Activated naive CD8-positive, alpha-beta T cell treated with anti-CD3 and anti-CD28 coated beads for 36 hours (primary cell): ENCODE data around the gene SRSF7. TPM values are rescaled to one million over a fixed set of nuclear protein-coding genes. Genes with fewer than 3 reads are reported as not detected.
"Not testable (repeated sequence)": the region's sequence is repeated elsewhere in the genome, so short reads cannot be mapped to it uniquely, and the experiment has no call there.

Experiments used
- DNase-seq: peaks from one replicate; pipeline ENCODE4 v3.0.0; 2021
- H3K27ac Mint-ChIP-seq: one replicate; pipeline ENCODE4 v1.8.0; 2022; ENCODE audit warnings: mild to moderate bottlenecking, moderate library complexity, mixed read lengths
- H3K27me3 Mint-ChIP-seq: one replicate; pipeline ENCODE4 v1.8.0; 2022; ENCODE audit warnings: mild to moderate bottlenecking, mixed read lengths
- H3K36me3 Mint-ChIP-seq: one replicate; pipeline ENCODE4 v1.8.0; 2021; ENCODE audit warnings: mild to moderate bottlenecking, mixed read lengths
- H3K4me1 Mint-ChIP-seq: one replicate; pipeline ENCODE4 v1.8.0; 2021; ENCODE audit warnings: mixed read lengths
- H3K4me3 Mint-ChIP-seq: one replicate; pipeline ENCODE4 v1.8.0; 2022; ENCODE audit warnings: mild to moderate bottlenecking, moderate library complexity, mixed read lengths
- H3K9me3 Mint-ChIP-seq: one replicate; pipeline ENCODE4 v1.8.0; 2022; ENCODE audit warnings: mixed read lengths
- total RNA-seq, 2 experiments: library from RNA; stranded (reverse); gene quantifications; one replicate each; pipeline ENCODE4 v1.2.3, GENCODE V29; 2021

Gene SRSF7
- total RNA-seq, 2 experiments from 2014 or later = 381 to 392 TPM

- peaks cover 5% of the 10 kb centered on the region for H3K4me1 Mint-ChIP-seq
- H3K36me3 Mint-ChIP-seq = peaks cover 5% of the 10 kb centered on the region
- no peak overlapping the region for H3K4me3 Mint-ChIP-seq
- no peaks in the 10 kb centered on the region for H3K9me3 Mint-ChIP-seq
- no peak for DNase-seq
- H3K27me3 Mint-ChIP-seq = peaks cover 18% of the 10 kb centered on the region
- no peak overlapping the region for H3K27ac Mint-ChIP-seq
These were observed 24.1 kb upstream of the SRSF7 start for GRCh38 chr2:38775097-38775920.

GRCh38 chr2:38771632-38772031 lies 20.5 kb upstream of the SRSF7 start:
- Mint-ChIP-seq H3K4me1 (no peaks in the 10 kb centered on the region), H3K4me3 (no peak overlapping the region), H3K36me3 (no peaks in the 10 kb centered on the region), H3K27me3 (peaks cover 15% of the 10 kb centered on the region), H3K27ac (no peak overlapping the region), H3K9me3 (no peaks in the 10 kb centered on the region)
- no peak for DNase-seq

GRCh38 chr2:38765551-38765950 lies 14.4 kb upstream of the SRSF7 start:
- H3K36me3 Mint-ChIP-seq = no peaks in the 10 kb centered on the region
- no peaks in the 10 kb centered on the region for H3K27me3 Mint-ChIP-seq
- no peaks in the 10 kb centered on the region for H3K9me3 Mint-ChIP-seq
- no peak overlapping the region for H3K4me3 Mint-ChIP-seq
- DNase-seq = no peak
- H3K27ac Mint-ChIP-seq = no peak overlapping the region
- H3K4me1 Mint-ChIP-seq = no peaks in the 10 kb centered on the region

DNA sequence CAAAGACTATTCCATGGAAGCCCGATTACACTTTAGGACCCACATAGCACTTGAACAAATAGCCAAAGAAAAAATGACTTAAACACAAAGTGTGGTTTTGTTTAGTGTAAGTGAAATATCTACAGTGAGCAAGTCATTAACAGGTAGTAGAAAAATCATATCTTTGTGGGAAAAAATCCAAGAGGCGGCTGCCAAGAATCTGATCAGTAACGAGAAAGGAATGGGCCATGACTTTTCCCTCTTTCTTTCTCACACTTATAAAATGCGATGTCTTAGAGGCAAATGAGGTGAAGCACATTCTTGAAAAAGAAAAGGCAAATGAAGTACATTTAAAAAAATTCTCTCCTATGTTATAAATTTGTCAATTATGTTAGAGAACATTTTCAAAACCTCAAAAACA lies 14.0 kb upstream of the SRSF7 start:
- H3K27ac Mint-ChIP-seq = no peak overlapping the region
- no peaks in the 10 kb centered on the region for H3K9me3 Mint-ChIP-seq
- no peaks in the 10 kb centered on the region for H3K4me1 Mint-ChIP-seq
- H3K27me3 Mint-ChIP-seq = no peaks in the 10 kb centered on the region
- H3K4me3 Mint-ChIP-seq = no peak overlapping the region
- DNase-seq = no peak
- H3K36me3 Mint-ChIP-seq = no peaks in the 10 kb centered on the region

DNA sequence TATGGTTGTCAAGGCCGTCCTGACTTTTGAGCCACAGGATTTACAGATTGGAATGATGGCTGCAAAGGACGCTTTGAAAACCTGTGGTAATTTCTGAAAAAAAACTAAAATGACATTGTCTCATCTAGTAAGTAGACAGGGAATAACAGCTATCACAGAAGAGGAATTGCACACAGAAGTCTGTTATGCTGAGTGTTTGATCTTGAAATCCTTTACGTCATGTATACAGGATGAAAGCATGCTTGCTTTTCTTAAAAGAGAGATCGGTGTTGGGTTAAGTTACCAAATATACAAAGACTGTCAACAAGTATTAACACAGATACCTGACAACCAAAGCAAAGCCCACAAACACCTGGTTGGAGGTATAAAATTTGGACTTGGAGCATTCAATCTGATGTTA lies 12.6 kb upstream of the SRSF7 start:
- Mint-ChIP-seq H3K9me3 (no peaks in the 10 kb centered on the region), H3K27ac (no peak overlapping the region), H3K4me1 (no peaks in the 10 kb centered on the region), H3K36me3 (no peaks in the 10 kb centered on the region), H3K4me3 (no peak overlapping the region), H3K27me3 (no peaks in the 10 kb centered on the region)
- DNase-seq = no peak

DNA sequence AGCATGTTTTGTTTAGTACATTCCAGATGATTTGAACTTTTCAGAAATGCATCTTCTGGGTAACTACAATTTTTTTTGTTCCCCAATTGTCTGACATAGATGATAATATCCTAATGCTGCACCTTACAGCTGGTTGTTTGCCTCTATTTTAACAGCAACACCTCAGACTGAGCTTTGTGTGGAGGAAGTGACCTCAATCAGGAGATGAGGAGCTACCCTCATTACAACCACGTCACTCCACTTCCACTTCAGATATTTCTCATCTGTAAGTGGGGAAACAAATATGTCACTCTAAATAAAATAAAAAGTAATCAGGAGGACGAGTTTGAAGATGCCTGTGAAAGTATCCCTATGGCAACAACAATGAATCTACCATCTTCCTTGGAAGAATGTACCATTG lies 12.1 kb upstream of the SRSF7 start:
- Mint-ChIP-seq H3K27ac (no peak overlapping the region), H3K9me3 (no peaks in the 10 kb centered on the region), H3K4me3 (no peak overlapping the region), H3K27me3 (no peaks in the 10 kb centered on the region), H3K36me3 (no peaks in the 10 kb centered on the region), H3K4me1 (no peaks in the 10 kb centered on the region)
- no peak for DNase-seq

DNA sequence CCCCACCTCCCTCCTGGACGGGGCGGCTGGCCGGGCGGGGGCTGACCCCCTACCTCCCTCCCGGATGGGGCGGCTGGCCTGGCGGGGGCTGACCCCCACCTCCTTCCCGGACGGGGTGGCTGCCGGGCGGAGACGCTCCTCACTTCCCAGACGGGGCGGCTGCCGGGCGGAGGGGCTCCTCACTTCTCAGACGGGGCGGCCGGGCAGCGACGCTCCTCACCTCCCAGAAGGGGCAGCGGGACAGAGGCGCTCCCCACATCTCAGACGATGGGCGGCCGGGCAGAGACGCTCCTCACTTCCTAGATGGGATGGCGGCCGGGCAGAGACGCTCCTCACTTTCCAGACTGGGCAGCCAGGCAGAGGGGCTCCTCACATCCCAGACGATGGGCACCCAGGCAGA lies 4.7 kb upstream of the SRSF7 start:
- H3K4me3 Mint-ChIP-seq, H3K27me3 Mint-ChIP-seq, H3K36me3 Mint-ChIP-seq, DNase-seq, H3K27ac Mint-ChIP-seq, H3K9me3 Mint-ChIP-seq: not testable (repeated sequence)
- peaks cover 16% of the 10 kb centered on the region for H3K4me1 Mint-ChIP-seq

GRCh38 chr2:38754506-38754905 lies 3.3 kb upstream of the SRSF7 start:
- H3K4me3 Mint-ChIP-seq = peak overlapping the region; percentile 68
- H3K9me3 Mint-ChIP-seq = peaks cover 3% of the 10 kb centered on the region
- H3K27me3 Mint-ChIP-seq = peaks cover 11% of the 10 kb centered on the region
- H3K4me1 Mint-ChIP-seq = peaks cover 19% of the 10 kb centered on the region
- no peak for DNase-seq
- H3K27ac Mint-ChIP-seq = peak overlapping the region; percentile 70
- H3K36me3 Mint-ChIP-seq = peaks cover 17% of the 10 kb centered on the region

- Mint-ChIP-seq H3K36me3 (peaks cover 21% of the 10 kb centered on the region), H3K4me3 (peak overlapping the region; percentile 67), H3K4me1 (peaks cover 19% of the 10 kb centered on the region), H3K9me3 (peaks cover 3% of the 10 kb centered on the region), H3K27ac (peak overlapping the region; percentile 78), H3K27me3 (peaks cover 11% of the 10 kb centered on the region)
- DNase-seq = no peak
These were observed 2.9 kb upstream of the SRSF7 start for GRCh38 chr2:38754049-38754448.

DNA sequence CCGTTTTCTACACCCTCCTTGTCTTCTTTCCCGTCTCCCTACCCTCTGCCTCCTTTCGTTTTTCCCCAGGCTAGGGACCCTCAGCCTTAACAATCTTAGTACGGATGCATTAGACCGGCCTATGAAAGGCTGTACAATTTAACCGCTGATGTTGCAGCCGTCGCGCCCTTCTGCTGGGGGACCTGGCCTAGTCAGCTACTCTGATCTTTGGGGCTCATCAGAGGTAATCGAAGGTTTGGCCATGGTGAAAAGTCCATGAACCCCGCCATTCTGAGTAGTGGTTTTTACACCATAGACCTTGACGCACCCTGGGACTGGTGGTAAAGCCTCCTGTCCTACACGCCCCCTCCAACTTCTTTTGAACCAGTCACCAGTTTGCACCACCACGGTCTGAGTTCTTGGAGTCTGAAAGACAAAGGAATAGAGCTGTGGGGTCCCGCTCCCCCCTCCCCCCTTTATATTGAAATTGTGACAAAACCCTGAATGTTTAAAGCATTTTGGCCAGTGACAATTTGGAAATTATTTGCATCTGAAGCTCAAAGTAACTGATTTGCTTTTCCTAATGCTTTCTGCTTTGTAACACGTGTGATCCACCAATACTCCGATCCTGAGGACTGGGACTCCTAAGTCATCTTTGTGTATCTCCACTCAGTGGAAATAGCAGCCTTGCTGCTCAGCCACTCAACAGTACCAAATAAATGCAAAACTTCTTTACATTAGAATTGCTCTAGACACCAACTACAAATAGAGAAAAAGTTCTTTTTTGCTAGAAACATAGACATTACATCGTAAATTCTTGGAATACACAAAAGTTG lies 642 bp upstream of the SRSF7 start:
- DNase-seq = no peak

DNA sequence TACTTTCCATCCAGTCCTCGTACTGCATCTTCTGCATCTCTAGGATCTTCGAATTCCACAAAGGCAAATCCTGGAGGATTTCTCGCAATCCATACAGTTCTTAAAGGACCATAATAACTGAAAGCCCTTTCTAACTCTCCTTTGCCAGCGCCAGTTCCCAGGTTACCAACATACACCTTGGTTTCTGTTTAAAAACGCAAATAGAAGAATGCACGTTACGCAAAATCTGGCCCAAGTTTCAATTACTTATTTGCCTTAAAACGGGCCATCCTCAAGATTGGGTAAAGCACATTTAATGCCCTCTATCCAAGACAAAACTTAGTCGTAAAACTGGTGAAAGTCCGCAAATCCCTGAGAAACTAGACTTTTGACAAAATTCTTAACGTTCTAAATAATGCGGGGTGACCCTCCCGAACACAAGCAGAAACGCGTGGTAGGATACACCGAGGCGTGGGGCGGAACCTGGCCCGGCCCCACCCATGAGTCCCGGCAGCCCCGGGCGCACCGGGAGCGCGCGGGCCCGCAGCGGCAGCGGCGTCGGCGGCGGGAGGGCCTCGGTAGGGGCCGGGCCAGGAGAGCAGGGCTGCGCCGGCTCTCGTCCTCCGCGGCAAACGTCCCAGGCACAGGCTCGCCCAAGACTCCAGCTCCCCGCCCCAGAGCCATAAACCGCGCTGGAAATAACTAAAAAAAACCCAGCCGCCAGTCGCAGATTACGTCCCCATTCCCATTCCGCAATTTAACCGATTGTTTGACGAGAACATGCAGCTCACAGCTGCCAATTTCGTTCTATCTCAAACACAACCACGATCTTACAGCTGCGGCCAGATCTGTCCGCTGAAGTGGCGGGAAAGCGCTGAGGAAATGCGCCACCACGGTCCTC lies 910 bp downstream of the SRSF7 start:
- H3K4me3 Mint-ChIP-seq = peak overlapping the region; percentile 99
- peaks cover 54% of the 10 kb centered on the region for H3K4me1 Mint-ChIP-seq
- peaks cover 11% of the 10 kb centered on the region for H3K27me3 Mint-ChIP-seq
- H3K36me3 Mint-ChIP-seq = peaks cover 59% of the 10 kb centered on the region
- DNase-seq = peak; percentile 53
- H3K9me3 Mint-ChIP-seq = peaks cover 3% of the 10 kb centered on the region
- H3K27ac Mint-ChIP-seq = peak overlapping the region; percentile 100

More for the DNA sequence above, 642 bp upstream of the SRSF7 start:
- Mint-ChIP-seq H3K36me3 (peaks cover 43% of the 10 kb centered on the region), H3K4me1 (peaks cover 39% of the 10 kb centered on the region), H3K4me3 (peak overlapping the region; percentile 99), H3K27me3 (peaks cover 11% of the 10 kb centered on the region), H3K9me3 (peaks cover 3% of the 10 kb centered on the region), H3K27ac (peak overlapping the region; percentile 100)

GRCh38 chr2:38748943-38749804 lies 2.0 kb downstream of the SRSF7 start:
- Mint-ChIP-seq H3K36me3 (peaks cover 67% of the 10 kb centered on the region), H3K4me3 (peak overlapping the region; percentile 99), H3K27me3 (peaks cover 11% of the 10 kb centered on the region), H3K9me3 (peaks cover 3% of the 10 kb centered on the region), H3K4me1 (peaks cover 65% of the 10 kb centered on the region), H3K27ac (peak overlapping the region; percentile 100)
- DNase-seq = no peak

- peak overlapping the region; percentile 99 for H3K4me3 Mint-ChIP-seq
- H3K36me3 Mint-ChIP-seq = peaks cover 74% of the 10 kb centered on the region
- H3K27ac Mint-ChIP-seq = peak overlapping the region; percentile 87
- H3K9me3 Mint-ChIP-seq = peaks cover 3% of the 10 kb centered on the region
- no peak for DNase-seq
- peaks cover 68% of the 10 kb centered on the region for H3K4me1 Mint-ChIP-seq
- H3K27me3 Mint-ChIP-seq = peaks cover 11% of the 10 kb centered on the region
These were observed 2.8 kb downstream of the SRSF7 start for GRCh38 chr2:38748391-38748790.

DNA sequence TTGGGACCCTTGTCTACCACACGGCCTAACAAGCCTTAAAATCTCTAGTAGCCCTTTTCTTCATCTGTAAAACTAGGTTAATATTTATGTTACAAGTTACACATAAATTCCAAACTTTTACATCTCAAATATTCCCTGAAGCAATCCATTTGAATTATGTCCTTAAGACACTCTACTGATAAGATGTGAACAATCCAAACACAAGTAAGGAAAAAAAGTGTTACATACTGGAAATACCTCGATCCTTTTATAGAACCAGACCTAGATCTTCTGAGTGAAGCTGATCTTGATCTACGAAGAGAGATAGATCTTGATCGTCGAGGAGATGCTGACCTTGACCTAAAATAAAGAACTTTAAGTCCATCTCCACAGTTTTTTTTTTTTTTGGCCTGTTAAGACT lies 3.3 kb downstream of the SRSF7 start:
- DNase-seq = no peak
- H3K36me3 Mint-ChIP-seq = peaks cover 76% of the 10 kb centered on the region
- peak overlapping the region; percentile 99 for H3K4me3 Mint-ChIP-seq
- H3K4me1 Mint-ChIP-seq = peaks cover 70% of the 10 kb centered on the region
- peaks cover 11% of the 10 kb centered on the region for H3K27me3 Mint-ChIP-seq
- H3K9me3 Mint-ChIP-seq = peaks cover 3% of the 10 kb centered on the region
- peak overlapping the region; percentile 87 for H3K27ac Mint-ChIP-seq
